Thyroid gland (tissue), 4 donors: ENCODE results near the gene ZNF629.

Experiments
- CTCF ChIP-seq, 6 experiments: fragments of 200-600 bp in 3 of 6; fragments of 450-650 bp in 3 of 6; sonication (generic) in 3 of 6; IDR thresholded peaks; one replicate each; pipeline ENCODE4 v1.5.1; 2016 to 2019; ENCODE audit warnings: antibody characterized with exemption in 6 of 6, mild to moderate bottlenecking in 2 of 6, inconsistent platforms in 1 of 6, moderate library complexity in 1 of 6
- POLR2A ChIP-seq, 2 donors: fragments of 450-650 bp; IDR thresholded peaks; one replicate each; pipeline ENCODE4 v1.6.1; 2017; ENCODE audit warnings: antibody characterized with exemption in 2 of 2, mild to moderate bottlenecking in 2 of 2, moderate library complexity in 1 of 2

- TF ChIP-seq CTCF (IDR thresholded peaks at IDR 0.05) (no peak), POLR2A (IDR thresholded peaks at IDR 0.05) (no peak)
Measured at GRCh38 chr16:30834130-30834740, 47.2 kb upstream of the ZNF629 start.
